ENCODE data around the gene CACNA2D2.

DNA sequence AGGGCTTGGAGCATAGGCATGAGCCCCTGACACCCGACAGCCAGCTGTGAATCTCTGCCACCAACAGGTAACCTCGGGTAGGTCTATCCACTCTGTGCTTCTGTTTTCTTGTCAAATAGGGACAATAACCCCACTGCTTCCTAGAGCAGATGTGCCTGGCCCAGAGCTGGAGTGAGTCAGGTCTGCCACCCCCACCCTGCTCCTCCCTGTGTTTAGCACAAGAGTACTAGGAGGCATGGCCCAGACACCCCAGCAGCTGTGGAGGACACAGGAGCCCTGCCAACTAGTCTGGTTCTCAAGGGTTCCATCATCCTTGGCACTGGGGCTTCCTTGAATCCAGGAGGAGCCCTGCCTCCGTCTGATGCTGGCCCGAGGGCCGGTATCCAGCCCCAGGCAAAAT lies 110.4 kb downstream of the CACNA2D2 start:
- TF ChIP-seq, protein P1, sequence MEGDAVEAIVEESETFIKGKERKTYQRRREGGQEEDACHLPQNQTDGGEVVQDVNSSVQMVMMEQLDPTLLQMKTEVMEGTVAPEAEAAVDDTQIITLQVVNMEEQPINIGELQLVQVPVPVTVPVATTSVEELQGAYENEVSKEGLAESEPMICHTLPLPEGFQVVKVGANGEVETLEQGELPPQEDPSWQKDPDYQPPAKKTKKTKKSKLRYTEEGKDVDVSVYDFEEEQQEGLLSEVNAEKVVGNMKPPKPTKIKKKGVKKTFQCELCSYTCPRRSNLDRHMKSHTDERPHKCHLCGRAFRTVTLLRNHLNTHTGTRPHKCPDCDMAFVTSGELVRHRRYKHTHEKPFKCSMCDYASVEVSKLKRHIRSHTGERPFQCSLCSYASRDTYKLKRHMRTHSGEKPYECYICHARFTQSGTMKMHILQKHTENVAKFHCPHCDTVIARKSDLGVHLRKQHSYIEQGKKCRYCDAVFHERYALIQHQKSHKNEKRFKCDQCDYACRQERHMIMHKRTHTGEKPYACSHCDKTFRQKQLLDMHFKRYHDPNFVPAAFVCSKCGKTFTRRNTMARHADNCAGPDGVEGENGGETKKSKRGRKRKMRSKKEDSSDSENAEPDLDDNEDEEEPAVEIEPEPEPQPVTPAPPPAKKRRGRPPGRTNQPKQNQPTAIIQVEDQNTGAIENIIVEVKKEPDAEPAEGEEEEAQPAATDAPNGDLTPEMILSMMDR (IDR thresholded peaks at IDR 0.05): no peak
- TF ChIP-seq EZH2 (IDR thresholded peaks at IDR 0.05) (no peak), EZH2phosphoT487 (IDR thresholded peaks at IDR 0.05) (no peak)

Data from neural progenitor cell (in vitro differentiated cells).